Astrocyte (in vitro differentiated cells and primary cell): ENCODE results near the gene L3MBTL4. TPM values are rescaled to one million over a fixed set of nuclear protein-coding genes. Genes with fewer than 3 reads are reported as not detected.

Experiments
- DNase-seq: peaks from one replicate; pipeline ENCODE4 v3.0.0-alpha.2; 2010; ENCODE audit warnings: low read depth
- FAIRE-seq: peaks from 2 replicates; lab custom pipeline; 2011; peaks lifted over from hg19 to GRCh38; lab: Jason Lieb, UNC
- H2AFZ ChIP-seq: 2 replicates; pipeline ENCODE4 v1.6.0; 2012; ENCODE audit warnings: low read depth, low read length, inconsistent platforms
- H3K27ac ChIP-seq: 2 replicates; pipeline ENCODE4 v1.5.1; 2011; ENCODE audit warnings: low read depth, low read length, inconsistent platforms
- H3K27me3 ChIP-seq: 2 replicates; pipeline ENCODE4 v1.6.0; 2011; ENCODE audit warnings: low read length, inconsistent platforms; ENCODE audit not compliant: insufficient read depth
- H3K36me3 ChIP-seq: 2 replicates; pipeline ENCODE4 v1.5.1; 2011; ENCODE audit warnings: low read length, inconsistent platforms; ENCODE audit not compliant: insufficient read depth
- H3K4me1 ChIP-seq: 2 replicates; pipeline ENCODE4 v1.5.1; 2011; ENCODE audit warnings: low read length, inconsistent platforms; ENCODE audit not compliant: insufficient read depth
- H3K4me2 ChIP-seq: 2 replicates; pipeline ENCODE4 v1.6.0; 2012; ENCODE audit warnings: low read length, inconsistent platforms
- H3K4me3 ChIP-seq: 2 replicates; pipeline ENCODE4 v1.5.1; 2011; ENCODE audit warnings: low read depth, mild to moderate bottlenecking, low read length, inconsistent platforms; ENCODE audit not compliant: insufficient read depth
- H3K79me2 ChIP-seq: 2 replicates; pipeline ENCODE4 v1.6.0; 2012; ENCODE audit warnings: mild to moderate bottlenecking, low read length, inconsistent platforms; ENCODE audit not compliant: insufficient read depth
- H3K9ac ChIP-seq: 2 replicates; pipeline ENCODE4 v1.6.0; 2012; ENCODE audit warnings: mild to moderate bottlenecking, low read length, inconsistent platforms
- H3K9me3 ChIP-seq: 2 replicates; pipeline ENCODE4 v1.5.1; 2012; ENCODE audit warnings: low read depth, mild to moderate bottlenecking, low read length, inconsistent platforms; ENCODE audit not compliant: insufficient read depth
- H4K20me1 ChIP-seq: 2 replicates; pipeline ENCODE4 v1.6.0; 2012; ENCODE audit warnings: low read length, inconsistent platforms; ENCODE audit not compliant: insufficient read depth
- H3K27ac Mint-ChIP-seq: one replicate; pipeline ENCODE4 v1.8.0; 2021; ENCODE audit warnings: mild to moderate bottlenecking, mixed read lengths; ENCODE audit not compliant: unreplicated experiment
- H3K27me3 Mint-ChIP-seq: one replicate; pipeline ENCODE4 v1.8.0; 2021; ENCODE audit warnings: low read depth, mixed read lengths; ENCODE audit not compliant: unreplicated experiment
- H3K36me3 Mint-ChIP-seq: one replicate; pipeline ENCODE4 v1.8.0; 2021; ENCODE audit warnings: low read depth, mixed read lengths; ENCODE audit not compliant: unreplicated experiment
- H3K4me1 Mint-ChIP-seq: one replicate; pipeline ENCODE4 v1.8.0; 2021; ENCODE audit warnings: low read depth, mixed read lengths; ENCODE audit not compliant: unreplicated experiment
- H3K4me3 Mint-ChIP-seq: one replicate; pipeline ENCODE4 v1.8.0; 2021; ENCODE audit warnings: mild to moderate bottlenecking, moderate library complexity, mixed read lengths; ENCODE audit not compliant: unreplicated experiment
- H3K9me3 Mint-ChIP-seq: one replicate; pipeline ENCODE4 v1.8.0; 2021; ENCODE audit warnings: mild to moderate bottlenecking, mixed read lengths; ENCODE audit not compliant: unreplicated experiment
- CTCF ChIP-seq: IDR thresholded peaks from 2 replicates; pipeline ENCODE4 v1.5.1; 2011; ENCODE audit warnings: low read depth, mild to moderate bottlenecking, inconsistent platforms, low read length, moderate library complexity; ENCODE audit not compliant: insufficient read depth
- EZH2 ChIP-seq: IDR thresholded peaks from 2 replicates; pipeline ENCODE4 v1.6.1; 2012; ENCODE audit warnings: mild to moderate bottlenecking, low read length, inconsistent platforms; ENCODE audit not compliant: insufficient read depth
- total RNA-seq: library from RNA; stranded (reverse); gene quantifications from 2 replicates; pipeline ENCODE4 v1.2.1, GENCODE V29; 2021

Gene L3MBTL4
- total RNA-seq, 1 donor from 2014 or later = 0.52 TPM

GRCh38 chr18:5961828-5962150 lies 452.9 kb downstream of the L3MBTL4 start:
- no peak overlapping the region for H3K4me3 ChIP-seq
- TF ChIP-seq EZH2 = no peak
- no peak for TF ChIP-seq CTCF
- Mint-ChIP-seq H3K4me3 (no peak overlapping the region), H3K4me1 (peaks cover 3% of the 10 kb centered on the region), H3K36me3 (no peaks in the 10 kb centered on the region), H3K27me3 (peaks cover 29% of the 10 kb centered on the region), H3K27ac (no peak overlapping the region), H3K9me3 (no peaks in the 10 kb centered on the region)
- H3K4me1 ChIP-seq = no peaks in the 10 kb centered on the region
- no peak overlapping the region for H3K9ac ChIP-seq
- H3K4me2 ChIP-seq = no peak overlapping the region
- H3K27me3 ChIP-seq = peaks cover 9% of the 10 kb centered on the region
- no peak for FAIRE-seq
- DNase-seq = no peak
- no peaks in the 10 kb centered on the region for H3K9me3 ChIP-seq
- H3K27ac ChIP-seq = no peak overlapping the region
- no peaks in the 10 kb centered on the region for H3K36me3 ChIP-seq
- H2AFZ ChIP-seq = no peak overlapping the region
- no peaks in the 10 kb centered on the region for H3K79me2 ChIP-seq
- no peaks in the 10 kb centered on the region for H4K20me1 ChIP-seq

DNA sequence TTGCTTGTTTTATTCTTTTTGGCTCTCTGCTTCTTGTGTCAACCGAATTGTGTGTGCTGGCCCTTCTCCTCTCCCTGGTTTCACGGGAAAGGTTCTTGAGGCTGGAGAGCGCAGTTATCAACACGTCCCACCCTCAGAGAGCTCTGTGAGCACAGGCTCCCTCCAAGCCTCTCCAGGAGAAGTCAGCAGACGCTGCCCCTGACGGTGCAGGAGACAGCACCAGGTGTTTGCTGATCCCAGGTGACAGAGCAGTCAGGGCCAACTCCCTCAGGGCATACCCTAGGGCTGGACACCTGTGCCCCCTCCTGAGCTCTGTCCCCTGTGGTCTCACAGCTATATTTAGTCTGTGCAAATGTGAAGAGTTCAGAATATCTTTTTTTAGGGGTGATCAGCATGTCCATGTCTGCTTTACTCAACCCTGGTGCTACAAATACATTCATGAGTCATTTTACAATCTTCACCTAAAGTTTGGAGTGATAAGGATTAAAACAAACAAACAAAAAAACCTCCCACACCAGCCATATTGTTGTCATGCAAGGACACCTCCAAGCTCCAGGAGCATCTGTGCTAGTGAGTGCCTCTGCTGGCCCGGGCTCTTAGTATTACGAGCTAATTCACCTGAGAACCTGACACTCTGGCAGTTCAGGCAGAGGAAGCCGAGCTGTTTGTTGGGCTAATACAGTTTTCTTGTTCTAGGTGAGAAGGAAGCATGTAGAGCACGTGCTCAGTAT lies 453.4 kb downstream of the L3MBTL4 start:
- Mint-ChIP-seq H3K9me3 (no peaks in the 10 kb centered on the region), H3K27ac (no peak overlapping the region), H3K27me3 (peaks cover 23% of the 10 kb centered on the region), H3K4me3 (no peak overlapping the region), H3K4me1 (peaks cover 3% of the 10 kb centered on the region), H3K36me3 (no peaks in the 10 kb centered on the region)
- Histone ChIP-seq H3K79me2 (no peaks in the 10 kb centered on the region), H3K36me3 (no peaks in the 10 kb centered on the region), H3K27me3 (peaks cover 9% of the 10 kb centered on the region), H3K9me3 (no peaks in the 10 kb centered on the region), H2AFZ (no peak overlapping the region), H3K27ac (no peak overlapping the region), H3K4me2 (no peak overlapping the region), H4K20me1 (no peaks in the 10 kb centered on the region), H3K4me3 (no peak overlapping the region), H3K4me1 (no peaks in the 10 kb centered on the region), H3K9ac (no peak overlapping the region)
- no peak for TF ChIP-seq CTCF
- TF ChIP-seq EZH2 = no peak
- FAIRE-seq (no peak), DNase-seq (no peak)

DNA sequence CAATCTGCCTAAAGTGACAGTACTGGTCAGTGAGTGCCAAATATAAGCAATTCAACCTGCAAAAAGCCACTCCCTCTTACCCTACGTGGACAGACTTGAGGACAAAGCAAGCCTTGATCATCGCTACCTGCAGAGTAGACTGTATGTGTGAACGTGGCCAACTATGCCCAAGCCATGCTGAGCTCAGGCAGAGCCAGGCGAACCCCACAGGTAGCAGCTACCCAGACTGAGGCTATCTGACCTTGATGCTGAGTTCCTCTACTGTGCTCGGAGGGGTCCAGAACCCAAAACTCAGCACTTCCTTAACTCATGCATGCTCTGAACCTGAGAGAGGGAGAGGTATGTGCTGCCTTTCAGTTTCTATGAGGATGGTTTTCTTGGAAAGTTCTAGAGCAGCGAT lies 455.9 kb downstream of the L3MBTL4 start:
- Mint-ChIP-seq H3K36me3 (no peaks in the 10 kb centered on the region), H3K9me3 (no peaks in the 10 kb centered on the region), H3K27me3 (peaks cover 20% of the 10 kb centered on the region), H3K4me3 (no peak overlapping the region), H3K27ac (no peak overlapping the region), H3K4me1 (peaks cover 3% of the 10 kb centered on the region)
- no peaks in the 10 kb centered on the region for H3K9me3 ChIP-seq
- H3K9ac ChIP-seq = no peak overlapping the region
- no peaks in the 10 kb centered on the region for H3K79me2 ChIP-seq
- H3K4me1 ChIP-seq = no peaks in the 10 kb centered on the region
- H2AFZ ChIP-seq = no peak overlapping the region
- H4K20me1 ChIP-seq = no peaks in the 10 kb centered on the region
- TF ChIP-seq EZH2 = no peak
- no peak for TF ChIP-seq CTCF
- H3K36me3 ChIP-seq = no peaks in the 10 kb centered on the region
- no peak overlapping the region for H3K27ac ChIP-seq
- DNase-seq (no peak), FAIRE-seq (no peak)
- H3K27me3 ChIP-seq = peaks cover 5% of the 10 kb centered on the region
- H3K4me2 ChIP-seq = no peak overlapping the region
- no peak overlapping the region for H3K4me3 ChIP-seq
